Heart left ventricle (tissue), 13 donors: ENCODE results near the gene PARD3B.

Source experiments
- POLR2A ChIP-seq, 2 donors: fragments of 450-650 bp; IDR thresholded peaks; one replicate each; pipeline ENCODE4 v1.6.1; 2017; ENCODE audit warnings: antibody characterized with exemption in 2 of 2, mild to moderate bottlenecking in 2 of 2, moderate library complexity in 2 of 2
- TF ChIP-seq, protein P1 (sequence below), 12 donors: fragments of 200-600 bp; sonication (generic) in 4 of 12; IDR thresholded peaks; one replicate each; pipeline versions ENCODE4 v1.5.0 to v1.8.0; 2018 to 2022; ENCODE audit warnings: antibody characterized with exemption in 12 of 12, mild to moderate bottlenecking in 5 of 12
- donor health status: ischemic (EF 13 %, LVEDD 7.1; RV severe dilation, severe dysfunction).
- donor health status: DM: no; HTN: yes; CAD: no.
- donor health status: DM: no; HTN: no; CAD: no.
- donor health status: ischemic (EF 25% LVEDD 6.9; RV normal size, moderate dysfunction).
- donor health status: ischemic (EF 25% LVEDD 5.7; RV mildly dilated, moderate dysfunction).
- donor health status: ischemic (EF 35%, LVEDD 5.7; RV mildly dilated, moderate dysfunction).
- donor health status: nonischemic (EF 11% LVEDD 7.7; RV severe dilation, severe dysfunction).
- donor health status: DM: yes; HTN: yes; CAD: no.
- donor health status: PGD.
- donor health status: ischemic (EF 29% LVEDD 5.4; RV normal size, mild dysfunction).
- donor health status: nonischemic (EF 23%, LVEDD 6.1; RV moderate dilation, normal function).

DNA sequence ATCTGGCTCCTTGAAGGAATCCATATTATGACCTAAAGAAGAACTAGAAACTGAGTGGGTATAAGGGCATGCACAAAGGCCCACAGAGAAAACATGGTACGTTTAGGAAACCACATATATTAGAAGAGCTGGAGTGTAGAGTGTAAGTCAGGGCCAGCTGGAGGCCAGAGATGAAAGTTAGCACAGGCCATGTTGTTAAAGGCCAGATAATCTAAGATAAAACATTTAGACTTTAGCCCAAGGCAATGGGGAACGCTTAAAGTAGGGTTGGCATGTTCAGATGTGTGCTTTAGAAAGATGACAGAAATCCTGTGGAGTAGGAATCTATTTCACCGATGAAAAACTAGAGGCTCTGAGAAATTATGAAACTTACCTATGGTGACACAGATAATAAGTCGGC lies 907.9 kb downstream of the PARD3B start:
- TF ChIP-seq, protein P1, sequence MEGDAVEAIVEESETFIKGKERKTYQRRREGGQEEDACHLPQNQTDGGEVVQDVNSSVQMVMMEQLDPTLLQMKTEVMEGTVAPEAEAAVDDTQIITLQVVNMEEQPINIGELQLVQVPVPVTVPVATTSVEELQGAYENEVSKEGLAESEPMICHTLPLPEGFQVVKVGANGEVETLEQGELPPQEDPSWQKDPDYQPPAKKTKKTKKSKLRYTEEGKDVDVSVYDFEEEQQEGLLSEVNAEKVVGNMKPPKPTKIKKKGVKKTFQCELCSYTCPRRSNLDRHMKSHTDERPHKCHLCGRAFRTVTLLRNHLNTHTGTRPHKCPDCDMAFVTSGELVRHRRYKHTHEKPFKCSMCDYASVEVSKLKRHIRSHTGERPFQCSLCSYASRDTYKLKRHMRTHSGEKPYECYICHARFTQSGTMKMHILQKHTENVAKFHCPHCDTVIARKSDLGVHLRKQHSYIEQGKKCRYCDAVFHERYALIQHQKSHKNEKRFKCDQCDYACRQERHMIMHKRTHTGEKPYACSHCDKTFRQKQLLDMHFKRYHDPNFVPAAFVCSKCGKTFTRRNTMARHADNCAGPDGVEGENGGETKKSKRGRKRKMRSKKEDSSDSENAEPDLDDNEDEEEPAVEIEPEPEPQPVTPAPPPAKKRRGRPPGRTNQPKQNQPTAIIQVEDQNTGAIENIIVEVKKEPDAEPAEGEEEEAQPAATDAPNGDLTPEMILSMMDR (IDR thresholded peaks at IDR 0.05): no peak
- TF ChIP-seq POLR2A (IDR thresholded peaks at IDR 0.05): no peak
